AG08396 (cell line): ENCODE results near the gene LOC101059915.
"Not testable (repeated sequence)": the region's sequence is repeated elsewhere in the genome, so short reads cannot be mapped to it uniquely, and the experiment has no call there.

ENCODE experiments used
- DNase-seq: peaks from one replicate; pipeline ENCODE4 v3.0.0; 2012; ENCODE audit warnings: low spot score, mixed read lengths

LOC101059915 gene

DNA sequence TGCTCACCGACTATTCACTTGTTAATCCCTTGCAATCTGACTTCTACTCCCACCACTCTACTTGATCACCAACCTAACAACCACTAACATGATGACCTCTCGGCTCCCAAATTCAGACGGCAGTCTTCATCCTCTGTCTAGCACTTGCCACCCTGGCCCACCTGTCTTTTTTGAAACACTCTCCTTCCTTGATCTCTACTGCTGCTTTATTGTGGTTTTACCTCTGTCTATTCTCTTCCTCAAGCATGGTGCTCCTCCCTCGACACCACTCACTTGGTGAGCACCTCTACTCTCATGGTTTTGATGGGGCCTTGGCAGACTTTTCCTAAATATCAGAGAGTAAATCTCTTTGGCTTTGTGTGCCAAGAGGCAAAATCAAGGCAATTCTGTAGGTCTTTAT, 27.3 kb upstream of the LOC101059915 start:
- DNase-seq, result no peak

DNA sequence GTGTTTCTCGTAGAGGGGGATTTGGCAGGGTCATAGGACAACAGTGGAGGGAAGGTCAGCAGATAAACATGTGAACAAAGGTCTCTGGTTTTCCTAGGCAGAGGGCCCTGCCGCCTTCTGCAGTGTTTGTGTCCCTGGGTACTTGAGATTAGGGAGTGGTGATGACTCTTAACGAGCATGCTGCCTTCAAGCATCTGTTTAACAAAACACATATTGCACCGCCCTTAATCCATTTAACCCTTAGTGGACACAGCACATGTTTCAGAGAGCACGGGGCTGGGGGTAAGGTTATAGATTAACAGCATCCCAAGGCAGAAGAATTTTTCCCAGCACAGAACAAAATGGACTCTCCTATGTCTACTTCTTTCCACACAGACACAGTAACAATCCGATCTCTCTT, 22.9 kb upstream of the LOC101059915 start:
- DNase-seq, result not testable (repeated sequence)

- DNase-seq, result no peak
These were observed 16.9 kb upstream of the LOC101059915 start for GRCh38 chrX:71650333-71650969.

DNA sequence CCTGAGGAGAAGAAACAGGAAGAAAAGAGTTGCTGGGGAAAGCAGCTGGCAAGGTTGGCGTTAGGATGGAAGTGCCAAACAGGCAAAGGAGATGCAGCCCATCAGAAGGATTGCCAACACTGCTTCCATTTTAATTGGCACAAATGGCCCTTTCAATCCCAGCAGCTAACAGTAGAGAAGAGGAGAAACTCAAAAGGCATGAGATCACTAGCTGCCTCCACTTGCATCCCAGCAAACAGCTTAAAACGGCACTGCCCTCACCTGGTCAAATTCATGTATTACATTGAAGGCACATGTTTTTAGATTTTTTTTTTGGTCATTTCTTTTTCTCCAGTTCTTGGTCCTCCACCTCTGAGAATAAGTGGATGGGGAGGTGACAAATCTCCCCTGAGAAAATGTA, 14.9 kb upstream of the LOC101059915 start:
- DNase-seq, result peak; percentile 68

DNA sequence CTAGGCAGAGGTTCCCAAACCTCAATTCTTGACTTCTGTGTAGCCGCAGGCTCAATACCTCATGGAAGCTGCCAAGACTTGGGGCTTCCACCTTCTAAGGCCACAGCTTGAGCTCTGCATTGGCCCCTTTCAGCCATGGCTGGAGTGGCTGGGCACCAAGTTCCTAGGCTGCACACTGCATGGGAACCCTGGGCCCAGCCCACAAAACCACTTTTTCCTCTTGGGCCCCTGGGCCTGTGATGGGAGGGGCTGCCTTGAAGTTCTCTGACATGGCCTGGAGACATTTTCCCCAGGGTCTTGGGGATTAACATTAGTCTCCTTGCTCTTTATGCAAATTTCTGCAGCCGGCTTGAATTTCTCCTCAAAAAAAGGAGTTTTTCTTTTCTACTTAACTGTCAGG, 14.0 kb upstream of the LOC101059915 start:
- no peak for DNase-seq

DNA sequence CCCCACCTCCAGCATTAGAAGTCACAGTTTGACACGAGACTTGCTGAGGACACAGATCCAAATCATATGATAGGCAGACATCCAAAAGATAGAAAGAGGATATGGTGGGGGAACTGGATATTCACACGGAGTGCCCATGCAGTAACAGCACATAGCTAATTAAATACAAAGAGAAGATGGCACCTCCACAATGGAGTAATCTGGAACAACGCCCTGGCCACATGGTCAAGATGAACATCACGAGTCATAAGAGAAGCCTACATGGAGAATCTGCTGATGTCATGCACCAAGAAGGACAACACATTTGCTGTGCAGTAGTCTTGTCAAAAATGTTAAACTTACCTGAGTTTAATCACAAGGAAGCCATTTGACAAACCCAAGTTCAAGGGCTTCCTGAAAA, 10.1 kb upstream of the LOC101059915 start:
- DNase-seq, result no peak

- DNase-seq, result no peak
These were observed 8.0 kb upstream of the LOC101059915 start for GRCh38 chrX:71659342-71659741.

GRCh38 chrX:71659959-71660358, 7.4 kb upstream of the LOC101059915 start:
- DNase-seq, result no peak

- no peak for DNase-seq
These were observed 6.6 kb upstream of the LOC101059915 start for GRCh38 chrX:71660562-71661416.

DNA sequence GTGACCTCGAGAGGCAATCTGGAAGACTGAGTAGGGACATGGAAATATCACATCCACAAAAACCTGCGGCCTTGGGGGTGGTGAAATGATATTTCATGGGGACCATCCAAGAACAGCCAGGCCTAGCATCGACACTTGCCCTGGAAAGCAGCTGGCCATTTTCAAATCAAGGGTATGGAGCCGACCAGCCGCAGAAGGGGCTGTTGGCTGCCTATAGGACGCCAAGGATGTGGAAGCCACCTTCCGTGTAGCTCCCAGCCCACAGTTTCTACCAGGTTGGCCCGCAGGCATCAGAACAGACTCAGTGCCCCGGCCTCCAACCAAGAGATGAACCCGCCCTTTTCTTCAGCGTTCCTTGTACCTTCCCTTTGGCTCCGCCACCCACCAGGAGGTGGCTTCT, 5.4 kb upstream of the LOC101059915 start:
- no peak for DNase-seq

DNA sequence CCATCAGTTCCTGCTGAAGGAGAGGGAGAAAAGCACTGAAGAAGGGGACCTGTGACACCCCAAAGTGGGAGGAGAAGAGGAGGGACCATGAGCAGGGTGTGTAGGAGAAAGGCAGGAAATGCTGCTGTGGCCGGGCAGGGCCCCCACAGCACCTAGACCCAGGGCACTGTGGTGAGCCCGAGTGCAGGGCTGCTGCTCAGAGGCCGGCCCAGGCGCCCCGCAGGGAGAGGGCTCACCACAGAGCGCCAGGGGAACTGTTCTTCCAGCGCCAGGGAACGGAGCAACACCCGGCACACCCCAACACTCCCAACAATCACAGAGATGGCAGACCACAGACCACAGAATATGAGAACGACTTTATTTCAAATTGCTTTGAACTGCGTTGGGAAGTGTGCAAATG, 4.7 kb upstream of the LOC101059915 start:
- DNase-seq, result not testable (repeated sequence)

- DNase-seq, result not testable (repeated sequence)
These were observed 4.1 kb upstream of the LOC101059915 start for GRCh38 chrX:71663238-71663637.

DNA sequence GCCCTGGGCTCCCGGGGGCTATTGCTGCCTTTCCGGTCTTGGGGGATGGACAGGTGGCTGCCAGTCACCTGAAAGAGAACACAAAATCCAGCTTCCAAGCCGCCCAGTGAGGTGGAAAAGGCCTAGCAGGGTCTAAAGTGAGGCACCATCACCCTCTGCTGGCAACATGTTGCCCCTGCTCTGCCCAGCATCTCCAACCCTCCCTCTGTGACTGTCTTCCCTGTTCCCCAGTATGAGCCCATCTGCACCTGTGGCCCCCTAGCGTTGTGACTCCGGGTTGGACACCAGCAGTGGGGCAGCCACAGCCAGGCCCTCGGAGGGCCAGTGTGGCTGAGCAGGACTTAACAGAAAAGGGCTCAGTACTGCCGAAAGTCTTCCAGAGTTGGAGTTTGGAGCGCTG, 3.1 kb upstream of the LOC101059915 start:
- not testable (repeated sequence) for DNase-seq

DNA sequence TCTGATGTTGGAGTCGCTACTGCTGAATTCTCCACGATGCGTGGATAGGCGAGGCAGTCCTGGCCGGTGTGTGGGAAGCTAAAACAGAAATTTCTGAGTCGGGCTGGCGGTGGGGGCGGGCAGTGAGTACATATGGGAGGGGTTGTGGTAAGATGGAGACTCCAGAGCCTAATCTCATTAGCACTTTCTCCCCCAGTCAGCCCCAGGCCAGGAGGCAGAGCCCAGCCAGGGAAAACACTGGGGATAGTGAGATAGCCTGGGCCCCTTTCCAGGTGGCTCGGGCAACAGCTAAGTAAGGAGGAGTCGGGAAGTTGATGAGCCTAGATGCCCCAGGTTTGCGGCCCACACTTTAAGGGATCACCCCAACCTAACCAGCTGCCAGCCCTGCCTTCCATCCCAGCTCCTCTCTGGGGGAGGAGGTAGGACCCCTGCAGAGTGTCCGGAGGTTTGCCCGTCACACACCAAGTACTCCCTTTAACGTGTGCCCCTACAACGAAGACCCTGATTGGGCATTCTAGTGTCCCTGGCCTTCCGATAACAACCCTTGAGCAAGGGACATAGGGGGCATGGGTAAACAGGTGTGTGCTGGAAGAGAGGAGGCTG, 2.4 kb upstream of the LOC101059915 start:
- DNase-seq, result no peak

GRCh38 chrX:71665747-71666146, 1.6 kb upstream of the LOC101059915 start:
- DNase-seq, result no peak

DNA sequence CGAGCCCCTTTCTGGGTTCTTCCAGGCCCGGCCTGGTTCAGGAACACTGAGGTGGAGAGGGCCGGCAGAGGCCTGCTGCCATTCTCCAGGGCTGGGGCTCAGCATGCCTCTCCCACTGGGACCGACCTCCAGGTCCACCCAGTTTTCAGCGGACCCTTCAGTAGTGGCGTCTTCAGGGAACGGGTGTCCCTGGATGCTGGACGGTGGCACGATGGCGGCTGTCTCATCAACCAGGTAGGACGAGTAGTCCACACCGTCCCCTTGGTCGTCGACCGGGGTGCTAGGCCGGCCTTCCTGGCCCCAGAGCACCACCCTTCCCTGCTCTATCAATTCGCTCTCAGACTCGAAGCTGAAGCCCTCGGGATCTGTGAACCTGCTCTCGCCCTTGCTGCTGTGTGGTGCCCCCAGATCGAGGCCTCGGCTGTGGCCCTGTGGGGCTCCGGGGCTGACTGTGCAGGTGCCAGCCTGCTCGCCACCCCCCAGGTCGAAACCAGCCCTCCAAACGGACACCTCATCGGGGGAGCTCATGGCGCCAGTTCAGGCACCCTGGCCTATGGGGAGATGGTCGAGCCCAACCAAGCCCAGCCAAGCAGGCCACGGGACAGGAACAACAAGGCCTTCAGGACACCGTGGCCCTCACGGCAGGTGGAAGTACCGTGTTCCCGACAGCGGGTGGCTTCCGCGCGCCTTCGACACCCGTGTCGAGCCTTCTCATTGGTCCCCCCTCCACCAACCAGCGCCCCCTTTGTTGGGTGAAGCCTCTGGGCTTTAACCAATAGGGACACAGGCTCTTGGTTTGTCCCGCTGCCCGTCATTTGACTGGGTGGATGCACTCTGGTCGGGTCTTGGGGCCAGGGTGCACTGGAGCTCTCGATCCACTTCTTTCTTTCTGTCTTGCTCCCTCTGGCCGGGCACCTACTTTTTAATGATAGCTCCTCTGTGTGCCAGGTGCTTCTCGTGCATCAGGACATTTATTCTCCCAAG, 814 bp upstream of the LOC101059915 start:
- DNase-seq, result no peak

DNA sequence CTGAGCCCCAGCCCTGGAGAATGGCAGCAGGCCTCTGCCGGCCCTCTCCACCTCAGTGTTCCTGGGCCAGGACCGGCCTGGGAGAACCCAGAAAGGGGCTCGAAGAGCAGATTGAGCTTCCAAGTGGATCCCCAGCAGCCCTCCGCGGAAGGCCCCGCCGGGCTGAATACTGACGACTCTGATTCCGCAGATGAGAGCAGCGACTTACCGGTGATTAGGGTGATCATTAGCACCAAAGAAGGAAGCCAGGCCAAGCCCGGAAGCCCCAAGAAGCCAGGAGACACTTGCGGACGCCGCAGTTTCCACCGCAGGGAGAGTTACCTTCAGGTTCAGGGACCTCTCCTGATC, 876 bp downstream of the LOC101059915 start:
- no peak for DNase-seq

DNA sequence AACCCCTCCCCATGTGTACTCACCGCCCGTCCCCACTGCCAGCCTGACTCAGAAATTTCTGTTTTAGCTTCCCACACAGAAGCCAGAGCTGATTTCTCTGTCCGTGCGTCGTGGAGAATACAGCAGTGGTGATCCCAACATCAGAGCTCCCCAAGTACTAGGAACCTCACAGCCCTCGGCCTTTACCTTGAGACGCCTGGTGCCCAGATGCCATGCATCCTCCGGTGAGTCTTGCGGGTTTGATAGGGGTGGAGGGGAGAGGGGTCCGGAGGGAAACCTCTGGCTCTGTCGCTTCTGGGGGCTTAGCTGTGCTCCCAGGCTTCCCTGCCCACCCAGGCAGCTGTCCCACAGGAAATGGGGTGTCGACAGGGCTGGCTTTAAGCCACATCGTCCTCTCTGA, 2.1 kb downstream of the LOC101059915 start:
- DNase-seq, result no peak

GRCh38 chrX:71669947-71670346, 2.6 kb downstream of the LOC101059915 start:
- not testable (repeated sequence) for DNase-seq

DNA sequence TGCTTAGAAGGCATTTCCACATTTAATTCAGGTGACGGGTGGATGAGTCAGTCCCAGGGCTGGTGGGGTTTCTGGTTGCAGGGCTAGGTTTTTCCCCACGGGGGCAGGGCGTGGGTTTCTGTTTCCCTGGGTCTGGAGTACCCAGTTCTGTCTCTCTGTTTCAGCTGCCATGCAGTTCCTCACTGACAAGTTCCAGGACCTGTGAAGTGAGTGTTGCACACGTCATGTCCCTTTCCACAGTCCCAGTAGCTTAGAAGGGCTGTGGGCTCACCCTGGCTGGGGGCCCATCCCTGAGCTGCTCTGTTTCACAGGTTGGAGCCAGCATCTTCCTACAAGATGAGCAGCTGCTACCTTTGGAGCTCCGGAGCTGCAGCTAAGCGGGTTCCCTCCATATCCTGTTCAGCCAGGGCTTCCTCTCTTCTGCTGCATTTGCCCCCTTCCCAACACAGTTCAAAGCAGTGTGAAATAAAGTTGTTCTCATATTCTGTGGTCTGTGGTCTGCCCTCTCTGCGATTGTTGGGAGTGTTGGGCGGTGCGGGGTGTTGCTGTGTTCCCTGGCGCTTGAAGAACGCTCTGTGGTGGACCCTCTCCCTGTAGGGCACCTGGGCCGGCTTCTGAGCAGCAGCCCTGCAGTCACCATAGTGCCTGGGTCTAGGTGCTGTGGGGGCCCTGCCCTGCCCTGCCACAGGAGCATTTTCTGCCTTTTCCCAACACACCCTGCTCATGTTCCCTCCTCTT, 3.9 kb downstream of the LOC101059915 start:
- DNase-seq, result no peak

DNA sequence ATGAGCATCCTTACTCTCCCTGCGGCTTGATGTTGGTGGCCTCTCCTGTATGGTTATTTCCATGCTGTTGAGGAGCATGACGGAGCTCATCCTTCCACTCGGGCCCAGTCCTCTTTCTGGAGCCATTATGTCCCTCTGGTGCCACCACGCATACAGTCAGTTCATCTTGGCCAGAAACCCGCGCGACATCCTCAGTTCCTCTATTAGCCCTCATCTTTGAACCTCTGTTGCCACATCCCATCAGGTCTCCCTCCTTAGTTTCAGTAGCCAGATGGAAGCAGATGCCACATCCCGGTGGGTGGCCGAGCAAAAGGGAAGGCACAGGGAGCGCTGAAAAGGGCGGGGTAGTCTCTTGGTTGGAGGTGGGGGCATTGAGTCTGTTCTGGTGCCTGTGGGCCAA, 4.6 kb downstream of the LOC101059915 start:
- no peak for DNase-seq
